Lower leg skin (tissue), 4 donors: ENCODE data around the gene HS6ST3. TPM values are rescaled to one million over a fixed set of nuclear protein-coding genes. Genes with fewer than 3 reads are reported as not detected.

Experiments
- DNase-seq, 2 donors: peaks; one replicate each; pipeline ENCODE4 v3.0.0-alpha.2; 2019; ENCODE audit warnings: low spot score in 2 of 2
- H3K4me3 ChIP-seq: fragments of 200-600 bp; sonication (generic); 2 replicates; pipeline ENCODE4 v1.5.1; 2017; ENCODE audit warnings: mild to moderate bottlenecking, low read depth; ENCODE audit not compliant: poor library complexity, severe bottlenecking
- POLR2A ChIP-seq, 2 donors: fragments of 450-650 bp; IDR thresholded peaks; one replicate each; pipeline ENCODE4 v1.6.1; 2016 to 2017; ENCODE audit warnings: antibody characterized with exemption in 2 of 2, mild to moderate bottlenecking in 1 of 2, moderate library complexity in 1 of 2
- WGBS, 2 donors: methylation state at CpG; one replicate each; pipeline ENCODE4 v1.1.5; 2018; 5-methylcytosine and 5-hydroxymethylcytosine counted together
- intact Hi-C: fragments of 100-400 bp; cut with DNase I; formaldehyde crosslinking; loops from one replicate; pipeline ENCODE4 v1.15.0; 2023; ENCODE audit warnings: low total_unique reads
- microRNA-seq, 2 donors: library from miRNA; unstranded; fragments of <30 nt; microRNA quantifications; one replicate each; pipeline ENCODE4, GENCODE V29; 2016; ENCODE audit warnings: borderline replicate concordance in 2 of 2, borderline number of aligned reads in 1 of 2
- total RNA-seq, 4 donors: library from RNA; depleted of rRNA; stranded (reverse); fragments of >200 nt; gene quantifications; one replicate each; pipeline ENCODE4 v1.1.0, GENCODE V29; 2016
- TF ChIP-seq, protein P1 (sequence below), 3 donors: fragments of 450-650 bp; IDR thresholded peaks; one replicate each; pipeline ENCODE4 v1.5.1; 2016; ENCODE audit warnings: antibody characterized with exemption in 3 of 3, mild to moderate bottlenecking in 3 of 3, moderate library complexity in 2 of 3

Gene HS6ST3
- total RNA-seq, 4 donors from 2014 or later: 0.72 to 1.5 (median 0.87) TPM

DNA sequence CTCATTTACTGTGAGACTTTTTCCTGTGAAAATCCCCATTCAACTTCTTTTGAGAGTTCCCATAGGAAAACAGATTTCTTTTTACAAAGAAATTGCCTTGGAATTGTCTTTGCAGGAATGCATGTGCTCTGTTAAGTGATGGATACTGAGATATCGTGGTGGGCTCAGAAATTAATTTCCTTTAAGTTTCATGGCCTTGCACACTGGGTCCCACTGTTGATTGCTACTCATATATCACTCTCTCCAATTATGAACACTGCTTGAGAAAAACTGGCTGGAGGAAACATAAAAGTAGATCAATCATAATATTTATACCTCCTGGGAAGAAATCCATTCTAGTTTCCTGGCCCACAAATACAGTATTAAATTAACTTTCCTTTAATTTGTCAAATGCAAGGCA, 773.1 kb downstream of the HS6ST3 start:
- H3K4me3 ChIP-seq: no peak overlapping the region
- no peak for TF ChIP-seq POLR2A (IDR thresholded peaks at IDR 0.05)
- TF ChIP-seq, protein P1, sequence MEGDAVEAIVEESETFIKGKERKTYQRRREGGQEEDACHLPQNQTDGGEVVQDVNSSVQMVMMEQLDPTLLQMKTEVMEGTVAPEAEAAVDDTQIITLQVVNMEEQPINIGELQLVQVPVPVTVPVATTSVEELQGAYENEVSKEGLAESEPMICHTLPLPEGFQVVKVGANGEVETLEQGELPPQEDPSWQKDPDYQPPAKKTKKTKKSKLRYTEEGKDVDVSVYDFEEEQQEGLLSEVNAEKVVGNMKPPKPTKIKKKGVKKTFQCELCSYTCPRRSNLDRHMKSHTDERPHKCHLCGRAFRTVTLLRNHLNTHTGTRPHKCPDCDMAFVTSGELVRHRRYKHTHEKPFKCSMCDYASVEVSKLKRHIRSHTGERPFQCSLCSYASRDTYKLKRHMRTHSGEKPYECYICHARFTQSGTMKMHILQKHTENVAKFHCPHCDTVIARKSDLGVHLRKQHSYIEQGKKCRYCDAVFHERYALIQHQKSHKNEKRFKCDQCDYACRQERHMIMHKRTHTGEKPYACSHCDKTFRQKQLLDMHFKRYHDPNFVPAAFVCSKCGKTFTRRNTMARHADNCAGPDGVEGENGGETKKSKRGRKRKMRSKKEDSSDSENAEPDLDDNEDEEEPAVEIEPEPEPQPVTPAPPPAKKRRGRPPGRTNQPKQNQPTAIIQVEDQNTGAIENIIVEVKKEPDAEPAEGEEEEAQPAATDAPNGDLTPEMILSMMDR (IDR thresholded peaks at IDR 0.05): no peak
- WGBS, 2 donors: 56 to 73% methylated on average over 1 of the region's 1 CpG
- intact Hi-C loops: no loop called here
- no peak for DNase-seq

DNA sequence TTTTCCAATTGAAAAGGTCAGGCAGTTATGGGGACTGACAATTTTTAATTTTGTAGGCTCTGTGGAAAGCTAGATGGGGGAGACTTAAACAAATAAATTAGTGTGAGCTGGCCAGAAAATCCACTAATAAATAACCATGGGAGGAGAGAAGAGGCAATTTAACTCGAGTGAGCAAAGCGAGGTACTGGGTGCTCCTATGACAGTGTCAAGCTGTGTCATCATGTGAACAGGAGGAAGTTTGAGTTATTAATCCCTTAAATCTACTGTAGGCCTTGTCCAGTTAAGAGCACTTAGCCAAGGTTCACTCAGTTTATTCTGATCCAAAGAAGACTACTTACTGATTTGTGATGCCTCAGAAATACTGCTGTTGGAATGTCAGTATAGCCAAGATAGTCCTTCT, 781.6 kb downstream of the HS6ST3 start:
- 54 to 73% methylated on average over 2 of the region's 2 CpGs for WGBS, 2 donors

DNA sequence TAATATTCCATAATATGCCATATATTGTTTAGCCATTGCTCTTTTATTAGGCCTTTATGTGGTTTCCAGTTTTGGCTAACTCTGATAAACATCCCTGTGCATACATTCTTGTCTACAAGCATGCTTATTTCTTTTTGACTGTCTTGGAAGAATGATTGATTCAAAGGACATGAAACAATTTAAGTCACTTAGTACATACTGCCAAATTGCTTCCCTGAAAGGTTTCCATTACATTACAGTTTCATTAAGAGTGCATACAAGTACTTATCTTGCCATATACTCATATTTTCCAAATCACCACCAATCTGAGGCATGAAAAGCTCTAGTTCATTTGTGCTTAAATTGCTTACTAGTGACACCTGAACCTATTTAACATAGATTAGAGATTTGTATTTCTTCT, 790.5 kb downstream of the HS6ST3 start:
- DNase-seq: no peak
- intact Hi-C loops: no loop called here
- no peak overlapping the region for H3K4me3 ChIP-seq
- TF ChIP-seq POLR2A (IDR thresholded peaks at IDR 0.05): no peak
- TF ChIP-seq, protein P1 (IDR thresholded peaks at IDR 0.05): no peak

More for the DNA sequence above, 781.6 kb downstream of the HS6ST3 start:
- DNase-seq: no peak
- no peak overlapping the region for H3K4me3 ChIP-seq
- intact Hi-C loops: no loop called here
- TF ChIP-seq, protein P1 (IDR thresholded peaks at IDR 0.05): no peak
- no peak for TF ChIP-seq POLR2A (IDR thresholded peaks at IDR 0.05)

Small RNA genes lying within 50 kb of the gene (microRNA-seq; reads per million reads assigned to microRNA genes)
- gene MIR4501: 0 to 0.68 reads per million in 2 donors

Other genes starting within 250 kb of the HS6ST3 start
- gene UGGT2, start 36.7 kb upstream of the HS6ST3 start, total RNA-seq: 10 to 100 TPM in 3 of 4 donors, 1 to 10 TPM in 1; 8.7 to 21.5 (median 13.6) TPM